Measurements from ENCODE around the gene NR5A1.

- no peak for TF ChIP-seq POLR2A (IDR thresholded peaks at IDR 0.05)
- TF ChIP-seq POLR2AphosphoS5 (IDR thresholded peaks at IDR 0.05; ENCODE audit: insufficient read depth in 1 of 2, low read depth in 1 of 2): no peak
Measured at GRCh38 chr9:124437086-124437485, 70.1 kb downstream of the NR5A1 start.

Measured in vagina (tissue), 2 donors.